GM12878 (cell line): ENCODE results near the gene NAA10. TPM values are rescaled to one million over a fixed set of nuclear protein-coding genes. Genes with fewer than 3 reads are reported as not detected.

ENCODE experiments used
- ATAC-seq: fragments of 200-7000 bp; cut with Tn5 transposase; 3 replicates; pipeline ENCODE4 v1.9.1; 2020; ENCODE audit warnings: mild to moderate bottlenecking, moderate library complexity
- BruUV-seq: library from RNA; stranded (reverse); fragments of 400-500 nt; replicated peaks from 2 replicates; lab custom pipeline; 2021; lab: Mats Ljungman, UMichigan
- CTCF ChIA-PET: fragments of 300-600 bp; sonication (Branson Sonifier 250); formaldehyde crosslinking; extraction: SDS; loops from one replicate; lab custom pipeline; 2021; ENCODE audit warnings: inconsistent platforms; lab: Yijun Ruan, JAX
- POLR2A ChIA-PET: fragments of 350-600 bp; formaldehyde crosslinking; extraction: SDS; loops from one replicate; lab custom pipeline; 2021; ENCODE audit warnings: inconsistent platforms; lab: Charles Lee
- RAD21 ChIA-PET: fragments of 300-600 bp; sonication (Branson Sonifier 250); formaldehyde crosslinking; loops from one replicate; lab custom pipeline; 2023; ENCODE audit warnings: antibody characterized with exemption; ENCODE audit not compliant: unreplicated experiment; lab: Charles Lee
- SMC1A ChIA-PET: fragments of 300-600 bp; sonication (Branson Sonifier 250); formaldehyde crosslinking; loops from one replicate; lab custom pipeline; 2023; ENCODE audit not compliant: unreplicated experiment, uncharacterized antibody; lab: Charles Lee
- DNase-seq: peaks from one replicate; pipeline ENCODE4 v3.0.0-alpha.2; 2011; ENCODE audit warnings: low read depth, low spot score
- FAIRE-seq: peaks from 3 replicates; lab custom pipeline; 2011; peaks lifted over from hg19 to GRCh38; lab: Jason Lieb, UNC
- H2AFZ ChIP-seq: 2 replicates; pipeline ENCODE4 v1.6.0; 2011; ENCODE audit warnings: low read depth, low read length, control low read depth; ENCODE audit not compliant: control insufficient read depth
- H3K27ac ChIP-seq: 2 replicates; pipeline ENCODE4 v1.5.1; 2011; ENCODE audit warnings: control low read depth; ENCODE audit not compliant: control insufficient read depth, insufficient read depth
- H3K27me3 ChIP-seq, 2 experiments: replicated peaks in 1 of 2; 2 replicates each; pipeline versions ENCODE4 v1.6.0 to v1.6.1; 2011; ENCODE audit warnings: low read length in 1 of 2; ENCODE audit not compliant: control insufficient read depth in 2 of 2, insufficient read depth in 2 of 2
- H3K36me3 ChIP-seq, 2 experiments: 2 replicates each; pipeline ENCODE4 v1.5.1; 2011; ENCODE audit warnings: low read length in 1 of 2; ENCODE audit not compliant: control insufficient read depth in 2 of 2, insufficient read depth in 2 of 2
- H3K4me1 ChIP-seq: 2 replicates; pipeline ENCODE4 v1.6.1; 2011; ENCODE audit warnings: mild to moderate bottlenecking, low read length, moderate library complexity, mixed read lengths; ENCODE audit not compliant: control insufficient read depth, insufficient read depth
- H3K4me2 ChIP-seq: 2 replicates; pipeline ENCODE4 v1.6.0; 2011; ENCODE audit warnings: control low read depth; ENCODE audit not compliant: control insufficient read depth, insufficient read depth
- H3K4me3 ChIP-seq: fragments of 200-600 bp; sonication (generic); 2 replicates; pipeline ENCODE4 v1.5.1; 2016
- H3K79me2 ChIP-seq: 2 replicates; pipeline ENCODE4 v1.6.0; 2011; ENCODE audit warnings: low read length; ENCODE audit not compliant: control insufficient read depth, insufficient read depth
- H3K9ac ChIP-seq: 2 replicates; pipeline ENCODE4 v1.8.0; 2011; ENCODE audit warnings: low read length, control low read depth, mixed read lengths; ENCODE audit not compliant: control insufficient read depth, insufficient read depth
- H3K9me3 ChIP-seq: replicated peaks from 3 replicates; pipeline ENCODE4 v1.5.1; 2011; ENCODE audit warnings: mild to moderate bottlenecking, low read length; ENCODE audit not compliant: control insufficient read depth, insufficient read depth
- H4K20me1 ChIP-seq: 2 replicates; pipeline ENCODE4 v1.6.0; 2011; ENCODE audit not compliant: control insufficient read depth, insufficient read depth
- CBFB ChIP-seq: IDR thresholded peaks from 2 replicates; pipeline ENCODE4 v1.6.1; 2016; ENCODE audit warnings: antibody characterized with exemption, low read depth
- CEBPB ChIP-seq, 2 experiments: fragments of 150-350 bp in 1 of 2; IDR thresholded peaks; 2 replicates each; pipeline ENCODE4 v1.6.1; 2012 to 2014; ENCODE audit warnings: low read depth in 2 of 2, low read length in 2 of 2, borderline replicate concordance in 1 of 2, inconsistent platforms in 1 of 2
- FOXM1 ChIP-seq: IDR thresholded peaks from 2 replicates; pipeline ENCODE4 v1.6.1; 2012; ENCODE audit warnings: low read depth, mild to moderate bottlenecking, inconsistent platforms, low read length, moderate library complexity
- HCFC1 ChIP-seq: fragments of 150-350 bp; IDR thresholded peaks from 2 replicates; pipeline ENCODE4 v1.6.1; 2014; ENCODE audit warnings: low read length
- KAT2A ChIP-seq: conservative IDR thresholded peaks from 2 replicates; pipeline ENCODE4 v1.6.1; 2011; ENCODE audit warnings: low read depth, low read length; ENCODE audit not compliant: control insufficient read depth
- NFIC ChIP-seq: IDR thresholded peaks from 2 replicates; pipeline ENCODE4 v1.6.1; 2012; ENCODE audit warnings: low read depth, mild to moderate bottlenecking, inconsistent platforms, low read length, moderate library complexity
- NR2F1 ChIP-seq: fragments of 450-650 bp; conservative IDR thresholded peaks from 2 replicates; pipeline ENCODE4 v1.6.1; 2017; ENCODE audit warnings: mild to moderate bottlenecking
- NRF1 ChIP-seq: conservative IDR thresholded peaks from 2 replicates; pipeline ENCODE4 v1.6.1; 2011; ENCODE audit warnings: mild to moderate bottlenecking, low read depth, low read length, improper control_type of control experiment
- PML ChIP-seq: IDR thresholded peaks from 2 replicates; pipeline ENCODE4 v1.6.1; 2012; ENCODE audit warnings: low read length, inconsistent platforms
- POLR2A ChIP-seq: IDR thresholded peaks from 2 replicates; pipeline ENCODE4 v1.6.1; 2011; ENCODE audit warnings: low read depth, mild to moderate bottlenecking, low read length
- POLR2AphosphoS2 ChIP-seq: IDR thresholded peaks from 2 replicates; pipeline ENCODE4 v1.6.1; 2011; ENCODE audit warnings: low read depth, mild to moderate bottlenecking, low read length, improper control_type of control experiment, moderate library complexity
- RAD51 ChIP-seq: fragments of 450-650 bp; IDR thresholded peaks from 2 replicates; pipeline ENCODE4 v1.6.1; 2016; ENCODE audit warnings: moderate library complexity, mild to moderate bottlenecking, inconsistent platforms
- SMC3 ChIP-seq: IDR thresholded peaks from 2 replicates; pipeline ENCODE4 v1.6.1; 2011; ENCODE audit warnings: low read length, improper control_type of control experiment, borderline replicate concordance
- TARDBP ChIP-seq: IDR thresholded peaks from 2 replicates; pipeline ENCODE4 v1.6.1; 2016; ENCODE audit warnings: borderline replicate concordance
- TCF3 ChIP-seq: IDR thresholded peaks from 2 replicates; pipeline ENCODE4 v1.6.1; 2012; ENCODE audit warnings: low read depth, mild to moderate bottlenecking, low read length, borderline replicate concordance; ENCODE audit not compliant: insufficient read depth
- YY1 ChIP-seq: IDR thresholded peaks from 2 replicates; pipeline ENCODE4 v1.6.1; 2011; ENCODE audit warnings: low read depth, mild to moderate bottlenecking, low read length
- ZNF622 ChIP-seq: fragments of 450-650 bp; IDR thresholded peaks from 2 replicates; pipeline ENCODE4 v1.6.1; 2017; ENCODE audit warnings: mild to moderate bottlenecking, inconsistent platforms
- WGBS: methylation state at CpG from one replicate; pipeline ENCODE4 v1.1.6; 2016; ENCODE audit warnings: low lambda C conversion rate; ENCODE audit not compliant: insufficient replicate concordance, insufficient coverage; ENCODE audit errors: missing lambda C conversion rate; 5-methylcytosine and 5-hydroxymethylcytosine counted together
- in situ Hi-C: fragments of 300-500 bp; cut with MboI; formaldehyde crosslinking; loops from 9 replicates; pipeline ENCODE4 v1.14.3; 2018; ENCODE audit warnings: mixed read lengths
- intact Hi-C: fragments of 100-400 bp; cut with micrococcal nuclease; formaldehyde crosslinking; loops from one replicate; pipeline ENCODE4 v1.14.2; 2022; ENCODE audit not compliant: unreplicated experiment
- polyA plus RNA-seq, 11 experiments: library from polyadenylated mRNA; depleted of rRNA in 4 of 11; unstranded in 6 of 11; stranded (reverse) in 5 of 11; fragments of >200 nt; fragmentation: Nextera tagmentation in 4 of 11; fragmentation: Illumina TruSeq in 1 of 11; extraction: Ambion mirVana in 4 of 11; extraction: Trizol in 1 of 11; gene quantifications; 1 replicate in 1 of 11; 2 replicates in 10 of 11; pipeline versions ENCODE4 v1.2.1 to v1.2.3, GENCODE V29; 2011 to 2016; ENCODE audit warnings: inconsistent platforms in 2 of 11, missing spikeins in 2 of 11, low read depth in 1 of 11
- total RNA-seq, 4 experiments: library from RNA; depleted of rRNA in 3 of 4; stranded (reverse); fragments of >200 nt in 3 of 4; fragmentation: Illumina TruSeq in 1 of 4; extraction: Trizol in 1 of 4; gene quantifications; 2 replicates each; pipeline versions ENCODE4 v1.2.1 to v1.2.3, GENCODE V29; 2013 to 2021
- TF ChIP-seq, protein P1 (sequence below): fragments of 450-650 bp; IDR thresholded peaks from 2 replicates; pipeline ENCODE4 v1.6.1; 2016; ENCODE audit warnings: mild to moderate bottlenecking
- TF ChIP-seq, protein P2 (sequence below): fragments of 450-650 bp; conservative IDR thresholded peaks from 2 replicates; pipeline ENCODE4 v1.6.1; 2017; ENCODE audit warnings: mild to moderate bottlenecking, moderate library complexity

NAA10 gene
- total and polyA plus RNA-seq, 10 of the 15 experiments (the other 5 are each of a cell fraction or from before 2014, with no cell fraction given): 7.9 to 212 (median 98.9) TPM

DNA sequence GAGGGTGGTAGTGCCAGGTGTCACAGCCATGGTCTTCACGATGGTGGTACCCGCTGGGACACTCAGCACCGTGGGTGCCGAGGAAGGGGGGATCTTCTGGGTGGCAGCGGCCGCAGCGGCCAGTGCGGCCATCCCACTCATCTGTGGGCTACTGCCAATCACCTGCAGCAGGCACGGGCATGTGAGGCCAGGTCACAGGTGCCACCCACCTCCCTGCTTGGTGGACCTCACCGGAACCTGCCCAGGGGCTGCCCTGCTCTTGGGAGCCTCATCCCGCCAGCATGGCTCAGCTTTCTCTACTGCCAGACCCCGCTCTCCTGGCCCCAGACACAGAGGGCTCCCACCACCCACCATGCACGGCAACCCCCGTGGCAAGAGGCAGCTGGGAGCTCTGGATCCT lies 23.8 kb upstream of the NAA10 start:
- ChIA-PET RAD21 (no interaction called here), SMC1A (no interaction called here), POLR2A (no interaction called here), CTCF (no interaction called here)
- Histone ChIP-seq H3K9ac (no peak overlapping the region), H2AFZ (no peak overlapping the region), H4K20me1 (no peaks in the 10 kb centered on the region), H3K4me2 (no peak overlapping the region), H3K9me3 (no peaks in the 10 kb centered on the region), H3K27me3 (no peaks in the 10 kb centered on the region), H3K36me3 (peaks cover 14 to 81% of the 10 kb centered on the region in 2 experiments), H3K79me2 (no peaks in the 10 kb centered on the region), H3K4me1 (no peaks in the 10 kb centered on the region), H3K27ac (no peak overlapping the region), H3K4me3 (no peak overlapping the region)
- no peak for DNase-seq
- no peak for ATAC-seq
- in situ Hi-C loops: no loop called here
- BruUV-seq: no TSS peak
- intact Hi-C loops: no loop called here
- WGBS: 98% methylated on average over 14 of the region's 14 CpGs
- TF ChIP-seq PML: no peak
- no peak for TF ChIP-seq NFIC
- TF ChIP-seq HCFC1: no peak
- TF ChIP-seq YY1: no peak
- TF ChIP-seq POLR2A: 0 out of 2 replicates have a peak, but pooled peaks have one; percentile 4
- no peak for TF ChIP-seq NRF1
- no peak for FAIRE-seq

DNA sequence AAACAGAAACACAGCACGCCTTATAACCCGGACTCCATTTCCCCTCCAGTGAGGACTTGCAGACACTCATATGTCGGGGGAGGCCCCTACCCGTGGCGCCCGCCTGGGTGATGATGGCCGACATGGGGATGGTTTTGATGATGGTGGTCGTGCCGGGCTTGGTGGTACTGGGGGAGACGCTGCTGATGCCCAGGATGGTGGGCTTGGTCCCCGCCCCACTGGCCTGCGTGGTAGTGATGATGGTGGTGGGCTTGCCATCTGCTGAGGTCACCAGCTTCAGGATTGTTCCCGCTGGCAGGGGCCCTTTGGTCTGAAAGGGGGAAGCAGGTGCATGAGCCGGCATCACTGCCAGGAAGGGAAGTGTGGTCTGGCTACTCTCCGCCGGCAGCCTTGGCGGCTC lies 22.4 kb upstream of the NAA10 start:
- ChIA-PET CTCF (no interaction called here), RAD21 (no interaction called here), POLR2A (no interaction called here), SMC1A (no interaction called here)
- ATAC-seq: no peak
- Histone ChIP-seq H3K79me2 (no peaks in the 10 kb centered on the region; the same call in 1 of the 2 replicates), H3K27ac (no peak overlapping the region), H3K9ac (no peak overlapping the region), H3K4me1 (no peaks in the 10 kb centered on the region), H3K36me3 (peaks cover 17 to 78% of the 10 kb centered on the region in 2 experiments), H3K9me3 (no peaks in the 10 kb centered on the region), H3K4me3 (no peak overlapping the region), H4K20me1 (no peaks in the 10 kb centered on the region), H3K27me3 (no peaks in the 10 kb centered on the region), H2AFZ (no peak overlapping the region), H3K4me2 (no peak overlapping the region)
- WGBS: 94% methylated on average over 17 of the region's 17 CpGs
- no peak for DNase-seq
- no peak for FAIRE-seq
- in situ Hi-C loops (no loop called here), intact Hi-C loops (no loop called here)
- no TSS peak for BruUV-seq
- TF ChIP-seq RAD51 (no peak), CEBPB (IDR thresholded peaks at IDR 0.05; ENCODE audit: borderline replicate concordance in 1 of 2, low read depth in 2 of 2, low read length in 2 of 2) (no peak), TARDBP (no peak), KAT2A (no peak), SMC3 (no peak), ZNF622 (no peak), PML (no peak), FOXM1 (no peak), TCF3 (no peak), CBFB (no peak), NR2F1 (no peak), POLR2AphosphoS2 (no peak)
- TF ChIP-seq, protein P1, sequence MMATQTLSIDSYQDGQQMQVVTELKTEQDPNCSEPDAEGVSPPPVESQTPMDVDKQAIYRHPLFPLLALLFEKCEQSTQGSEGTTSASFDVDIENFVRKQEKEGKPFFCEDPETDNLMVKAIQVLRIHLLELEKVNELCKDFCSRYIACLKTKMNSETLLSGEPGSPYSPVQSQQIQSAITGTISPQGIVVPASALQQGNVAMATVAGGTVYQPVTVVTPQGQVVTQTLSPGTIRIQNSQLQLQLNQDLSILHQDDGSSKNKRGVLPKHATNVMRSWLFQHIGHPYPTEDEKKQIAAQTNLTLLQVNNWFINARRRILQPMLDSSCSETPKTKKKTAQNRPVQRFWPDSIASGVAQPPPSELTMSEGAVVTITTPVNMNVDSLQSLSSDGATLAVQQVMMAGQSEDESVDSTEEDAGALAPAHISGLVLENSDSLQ: no peak
- TF ChIP-seq, protein P2, sequence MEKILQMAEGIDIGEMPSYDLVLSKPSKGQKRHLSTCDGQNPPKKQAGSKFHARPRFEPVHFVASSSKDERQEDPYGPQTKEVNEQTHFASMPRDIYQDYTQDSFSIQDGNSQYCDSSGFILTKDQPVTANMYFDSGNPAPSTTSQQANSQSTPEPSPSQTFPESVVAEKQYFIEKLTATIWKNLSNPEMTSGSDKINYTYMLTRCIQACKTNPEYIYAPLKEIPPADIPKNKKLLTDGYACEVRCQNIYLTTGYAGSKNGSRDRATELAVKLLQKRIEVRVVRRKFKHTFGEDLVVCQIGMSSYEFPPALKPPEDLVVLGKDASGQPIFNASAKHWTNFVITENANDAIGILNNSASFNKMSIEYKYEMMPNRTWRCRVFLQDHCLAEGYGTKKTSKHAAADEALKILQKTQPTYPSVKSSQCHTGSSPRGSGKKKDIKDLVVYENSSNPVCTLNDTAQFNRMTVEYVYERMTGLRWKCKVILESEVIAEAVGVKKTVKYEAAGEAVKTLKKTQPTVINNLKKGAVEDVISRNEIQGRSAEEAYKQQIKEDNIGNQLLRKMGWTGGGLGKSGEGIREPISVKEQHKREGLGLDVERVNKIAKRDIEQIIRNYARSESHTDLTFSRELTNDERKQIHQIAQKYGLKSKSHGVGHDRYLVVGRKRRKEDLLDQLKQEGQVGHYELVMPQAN: no peak
